ENCODE measurements around the gene ARHGAP15.

Gene ARHGAP15

GRCh38 chr2:143504397-143504796, 375.2 kb downstream of the ARHGAP15 start:
- no peaks in the 10 kb centered on the region for H3K9me3 ChIP-seq
- H3K27me3 ChIP-seq: no peaks in the 10 kb centered on the region
- H3K4me1 ChIP-seq: no peaks in the 10 kb centered on the region
- TF ChIP-seq CTCF (IDR thresholded peaks at IDR 0.05; ENCODE audit: low read depth, low read length): no peak
- DNase-seq: no peak
- no peaks in the 10 kb centered on the region for H3K36me3 ChIP-seq
- H3K4me3 ChIP-seq (ENCODE audit: low read depth, low read length): no peak overlapping the region

DNA sequence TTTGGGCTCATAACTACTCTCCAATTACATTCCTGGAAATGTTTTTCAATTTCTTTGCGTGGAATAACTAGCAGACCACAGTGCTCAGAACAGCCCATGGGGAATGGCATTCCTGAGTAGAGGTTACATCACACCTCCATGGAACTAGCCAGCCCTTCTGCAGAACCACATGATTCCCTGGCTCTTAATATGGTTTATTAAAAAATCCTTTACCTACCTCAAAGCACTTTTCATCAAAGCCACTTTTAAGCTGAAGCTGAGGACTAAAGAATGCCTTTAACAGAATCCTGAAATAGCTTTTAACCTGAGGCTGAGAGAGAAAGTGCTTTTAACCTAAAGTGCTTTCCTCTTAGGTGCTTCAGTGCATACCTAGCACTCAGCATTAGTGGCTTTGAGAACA, 376.3 kb downstream of the ARHGAP15 start:
- Histone ChIP-seq H3K36me3 (no peaks in the 10 kb centered on the region), H3K4me1 (no peaks in the 10 kb centered on the region), H3K9me3 (no peaks in the 10 kb centered on the region), H3K4me3 (ENCODE audit: low read depth, low read length) (no peak overlapping the region), H3K27me3 (no peaks in the 10 kb centered on the region)
- TF ChIP-seq CTCF (IDR thresholded peaks at IDR 0.05; ENCODE audit: low read depth, low read length): no peak
- DNase-seq: no peak

- no peaks in the 10 kb centered on the region for H3K36me3 ChIP-seq
- no peak overlapping the region for H3K4me3 ChIP-seq (ENCODE audit: low read depth, low read length)
- peak; percentile 82 for TF ChIP-seq CTCF (IDR thresholded peaks at IDR 0.05; ENCODE audit: low read depth, low read length)
- no peaks in the 10 kb centered on the region for H3K9me3 ChIP-seq
- DNase-seq: peak; percentile 30
- no peaks in the 10 kb centered on the region for H3K27me3 ChIP-seq
- H3K4me1 ChIP-seq: 0 out of 2 replicates have a peak, but pooled peaks cover 4% of the 10 kb centered on the region
These were observed 383.9 kb downstream of the ARHGAP15 start for GRCh38 chr2:143513081-143513480.

- no peaks in the 10 kb centered on the region for H3K9me3 ChIP-seq
- no peaks in the 10 kb centered on the region for H3K27me3 ChIP-seq
- H3K4me3 ChIP-seq (ENCODE audit: low read depth, low read length): no peak overlapping the region
- TF ChIP-seq CTCF (IDR thresholded peaks at IDR 0.05; ENCODE audit: low read depth, low read length): no peak
- DNase-seq: no peak
- H3K4me1 ChIP-seq: 0 out of 2 replicates have a peak, but pooled peaks cover 4% of the 10 kb centered on the region
- H3K36me3 ChIP-seq: no peaks in the 10 kb centered on the region
These were observed 385.2 kb downstream of the ARHGAP15 start for GRCh38 chr2:143514413-143514812.

DNA sequence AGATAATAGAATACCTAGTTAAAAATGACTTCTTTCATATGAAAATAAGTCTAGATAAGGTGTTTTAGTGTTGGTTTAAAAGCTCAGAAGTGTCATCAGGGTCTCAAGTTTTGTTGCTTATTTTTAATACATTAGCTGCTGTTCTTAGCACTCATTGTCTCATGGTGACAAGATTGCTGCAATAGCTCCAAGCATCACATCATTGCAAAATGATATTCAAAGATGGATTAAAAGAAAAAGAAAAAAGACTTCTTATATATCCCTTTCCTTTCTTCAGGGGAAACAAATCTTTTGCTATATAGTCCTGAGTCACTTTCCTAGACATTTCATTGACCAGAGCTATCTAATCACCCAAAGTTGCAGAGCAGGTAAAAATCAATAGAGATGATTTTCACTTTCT, 386.1 kb downstream of the ARHGAP15 start:
- no peak for DNase-seq
- 0 out of 2 replicates have a peak, but pooled peaks cover 4% of the 10 kb centered on the region for H3K4me1 ChIP-seq
- no peak for TF ChIP-seq CTCF (IDR thresholded peaks at IDR 0.05; ENCODE audit: low read depth, low read length)
- no peak overlapping the region for H3K4me3 ChIP-seq (ENCODE audit: low read depth, low read length)
- no peaks in the 10 kb centered on the region for H3K9me3 ChIP-seq
- no peaks in the 10 kb centered on the region for H3K36me3 ChIP-seq
- no peaks in the 10 kb centered on the region for H3K27me3 ChIP-seq

DNA sequence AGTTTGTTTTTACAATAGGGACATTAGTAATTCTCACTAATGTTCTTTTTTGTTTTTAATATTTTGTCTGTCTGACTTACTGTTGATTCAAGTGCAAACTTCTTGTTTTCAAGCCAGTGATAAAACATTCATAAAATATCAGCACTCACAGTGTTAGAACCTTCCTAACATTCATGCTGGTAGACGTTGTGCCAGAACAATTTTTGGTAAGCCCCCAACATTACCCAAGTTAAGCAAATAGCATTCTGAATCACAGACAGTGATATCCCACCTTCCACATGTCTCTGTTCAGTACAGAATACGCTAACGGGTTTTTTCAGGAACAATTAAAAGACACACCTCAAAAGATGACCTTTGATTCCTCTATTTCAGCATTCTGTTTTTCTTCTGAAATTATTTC, 390.3 kb downstream of the ARHGAP15 start:
- no peak overlapping the region for H3K4me3 ChIP-seq (ENCODE audit: low read depth, low read length)
- H3K27me3 ChIP-seq: no peaks in the 10 kb centered on the region
- no peaks in the 10 kb centered on the region for H3K36me3 ChIP-seq
- no peaks in the 10 kb centered on the region for H3K9me3 ChIP-seq
- DNase-seq: no peak
- H3K4me1 ChIP-seq: no peaks in the 10 kb centered on the region
- no peak for TF ChIP-seq CTCF (IDR thresholded peaks at IDR 0.05; ENCODE audit: low read depth, low read length)
